SU-DHL-6 (cell line): Measurements from ENCODE around the gene PRKCD.

ENCODE experiments used
- EZH2phosphoT487 ChIP-seq: fragments of 200-600 bp; sonication (generic), shearing (Covaris generic); conservative IDR thresholded peaks from 2 replicates; pipeline ENCODE4 v1.6.1; 2018; ENCODE audit warnings: mild to moderate bottlenecking, antibody characterized with exemption, low read length, moderate library complexity, mixed read lengths
- TF ChIP-seq, protein P1 (sequence below): fragments of 200-600 bp; sonication (generic); IDR thresholded peaks from one replicate; pipeline ENCODE4 v1.5.1; 2017; ENCODE audit warnings: antibody characterized with exemption, mild to moderate bottlenecking, low read length, moderate library complexity; ENCODE audit not compliant: insufficient read depth, poor library complexity, severe bottlenecking

DNA sequence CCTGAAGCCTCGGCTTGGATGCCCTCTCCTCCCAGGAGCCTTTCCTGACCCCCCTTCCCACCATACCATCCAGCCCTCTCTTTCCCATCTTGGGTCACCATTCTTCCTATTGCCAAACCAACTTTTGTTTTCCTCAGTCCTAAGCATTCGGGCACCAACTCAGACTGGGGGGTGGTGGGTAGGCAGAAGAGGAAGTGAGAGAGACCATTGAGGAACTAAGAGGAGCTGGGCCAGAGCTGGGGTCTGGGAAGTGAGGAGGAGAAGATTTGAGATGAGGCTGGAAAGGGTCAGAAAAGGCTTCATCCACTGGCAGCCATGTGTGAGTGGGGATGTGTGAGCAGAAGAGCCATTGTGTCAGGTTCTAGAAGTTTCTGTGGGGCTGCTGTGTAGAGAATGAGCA lies 57.1 kb downstream of the PRKCD start:
- TF ChIP-seq, protein P1, sequence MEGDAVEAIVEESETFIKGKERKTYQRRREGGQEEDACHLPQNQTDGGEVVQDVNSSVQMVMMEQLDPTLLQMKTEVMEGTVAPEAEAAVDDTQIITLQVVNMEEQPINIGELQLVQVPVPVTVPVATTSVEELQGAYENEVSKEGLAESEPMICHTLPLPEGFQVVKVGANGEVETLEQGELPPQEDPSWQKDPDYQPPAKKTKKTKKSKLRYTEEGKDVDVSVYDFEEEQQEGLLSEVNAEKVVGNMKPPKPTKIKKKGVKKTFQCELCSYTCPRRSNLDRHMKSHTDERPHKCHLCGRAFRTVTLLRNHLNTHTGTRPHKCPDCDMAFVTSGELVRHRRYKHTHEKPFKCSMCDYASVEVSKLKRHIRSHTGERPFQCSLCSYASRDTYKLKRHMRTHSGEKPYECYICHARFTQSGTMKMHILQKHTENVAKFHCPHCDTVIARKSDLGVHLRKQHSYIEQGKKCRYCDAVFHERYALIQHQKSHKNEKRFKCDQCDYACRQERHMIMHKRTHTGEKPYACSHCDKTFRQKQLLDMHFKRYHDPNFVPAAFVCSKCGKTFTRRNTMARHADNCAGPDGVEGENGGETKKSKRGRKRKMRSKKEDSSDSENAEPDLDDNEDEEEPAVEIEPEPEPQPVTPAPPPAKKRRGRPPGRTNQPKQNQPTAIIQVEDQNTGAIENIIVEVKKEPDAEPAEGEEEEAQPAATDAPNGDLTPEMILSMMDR: no peak
- no peak for TF ChIP-seq EZH2phosphoT487
